ENCODE results near the gene YES1. TPM values are rescaled to one million over a fixed set of nuclear protein-coding genes. Genes with fewer than 3 reads are reported as not detected.

The YES1 gene
- polyA plus RNA-seq, 1 donor (not counting 4 experiments of a cell fraction or from before 2014, with no cell fraction given), result 22.9 TPM

- FAIRE-seq (no peak), DNase-seq (ENCODE audit: low read depth, low spot score) (no peak)
- peak overlapping the region; percentile 56 for H2AFZ ChIP-seq (ENCODE audit: control insufficient read depth, low read length)
- no peaks in the 10 kb centered on the region for H3K9me1 ChIP-seq (ENCODE audit: control insufficient read depth, extremely low read depth, insufficient read depth, low read length)
- no peak overlapping the region for H3K9ac ChIP-seq (ENCODE audit: control insufficient read depth, extremely low read depth, insufficient read depth, low read length)
- H3K4me1 ChIP-seq (ENCODE audit: control insufficient read depth, extremely low read depth, insufficient read depth, low read length), result peaks cover 6% of the 10 kb centered on the region
- no peaks in the 10 kb centered on the region for H3K9me3 ChIP-seq (ENCODE audit: control insufficient read depth, low read depth, low read length)
- no peak overlapping the region for H3K27ac ChIP-seq (ENCODE audit: control insufficient read depth, insufficient read depth, low read length)
- no peaks in the 10 kb centered on the region for H3K36me3 ChIP-seq (ENCODE audit: control insufficient read depth in 2 of 2, extremely low read depth in 1 of 2, insufficient read depth in 2 of 2, low read length in 2 of 2)
- H3K4me2 ChIP-seq (ENCODE audit: control insufficient read depth, extremely low read depth, insufficient read depth, low read depth, low read length), result peak overlapping the region; percentile 58
- H4K20me1 ChIP-seq (ENCODE audit: control insufficient read depth, extremely low read depth, insufficient read depth, low read length), result no peaks in the 10 kb centered on the region
- H3K79me2 ChIP-seq (ENCODE audit: control insufficient read depth, insufficient read depth, low read length), result no peaks in the 10 kb centered on the region
- TF ChIP-seq EZH2 (IDR thresholded peaks at IDR 0.05; ENCODE audit: low read length), result no peak
- peak in 1 of 3 experiments; percentile 42 for TF ChIP-seq CTCF (optimal IDR thresholded peaks at IDR 0.05 in 1 of 3, IDR thresholded peaks at IDR 0.05 in 1 of 3, conservative IDR thresholded peaks at IDR 0.05 in 1 of 3; ENCODE audit: extremely low read depth in 1 of 3, insufficient read depth in 2 of 3, low read length in 3 of 3)
- H3K4me3 ChIP-seq (ENCODE audit: control insufficient read depth in 2 of 3, extremely low read depth in 1 of 3, insufficient read depth in 2 of 3, low read depth in 1 of 3, low read length in 3 of 3), result peak overlapping the region in 1 of 3 experiments; percentile 20
- no peaks in the 10 kb centered on the region for H3K27me3 ChIP-seq (ENCODE audit: control insufficient read depth, extremely low read depth, insufficient read depth, low read length)
- dilution Hi-C loops (cut with MboI; ENCODE audit: extremely low pct_ligation_motif_present, low sequenced_read_pairs), result loop anchor here (5.0 kb wide), 1 partner anchor 85 kb away; no protein-coding TSS in a partner anchor
These were observed 20.1 kb upstream of the YES1 start for GRCh38 chr18:832085-832681.

- no peak overlapping the region for H3K4me2 ChIP-seq (ENCODE audit: control insufficient read depth, extremely low read depth, insufficient read depth, low read depth, low read length)
- TF ChIP-seq CTCF (optimal IDR thresholded peaks at IDR 0.05 in 1 of 3, IDR thresholded peaks at IDR 0.05 in 1 of 3, conservative IDR thresholded peaks at IDR 0.05 in 1 of 3; ENCODE audit: extremely low read depth in 1 of 3, insufficient read depth in 2 of 3, low read length in 3 of 3), result no peak
- no peak for FAIRE-seq
These were observed 18.4 kb upstream of the YES1 start for GRCh38 chr18:830315-830901.

More at GRCh38 chr18:830315-830901, 18.4 kb upstream of the YES1 start:
- no peaks in the 10 kb centered on the region for H3K36me3 ChIP-seq (ENCODE audit: control insufficient read depth in 2 of 2, extremely low read depth in 1 of 2, insufficient read depth in 2 of 2, low read length in 2 of 2)
- no peaks in the 10 kb centered on the region for H4K20me1 ChIP-seq (ENCODE audit: control insufficient read depth, extremely low read depth, insufficient read depth, low read length)
- no peaks in the 10 kb centered on the region for H3K9me3 ChIP-seq (ENCODE audit: control insufficient read depth, low read depth, low read length)
- H2AFZ ChIP-seq (ENCODE audit: control insufficient read depth, low read length), result peak overlapping the region; percentile 70
- no peaks in the 10 kb centered on the region for H3K27me3 ChIP-seq (ENCODE audit: control insufficient read depth, extremely low read depth, insufficient read depth, low read length)
- dilution Hi-C loops (cut with MboI; ENCODE audit: extremely low pct_ligation_motif_present, low sequenced_read_pairs), result loop anchor here (5.0 kb wide), 1 partner anchor 83 kb away; no protein-coding TSS in a partner anchor
- no peak for DNase-seq (ENCODE audit: low read depth, low spot score)
- H3K9me1 ChIP-seq (ENCODE audit: control insufficient read depth, extremely low read depth, insufficient read depth, low read length), result no peaks in the 10 kb centered on the region
- peaks cover 6% of the 10 kb centered on the region for H3K4me1 ChIP-seq (ENCODE audit: control insufficient read depth, extremely low read depth, insufficient read depth, low read length)
- no peak overlapping the region for H3K4me3 ChIP-seq (ENCODE audit: control insufficient read depth in 2 of 3, extremely low read depth in 1 of 3, insufficient read depth in 2 of 3, low read depth in 1 of 3, low read length in 3 of 3)
- no peak overlapping the region for H3K27ac ChIP-seq (ENCODE audit: control insufficient read depth, insufficient read depth, low read length)
- no peaks in the 10 kb centered on the region for H3K79me2 ChIP-seq (ENCODE audit: control insufficient read depth, insufficient read depth, low read length)
- H3K9ac ChIP-seq (ENCODE audit: control insufficient read depth, extremely low read depth, insufficient read depth, low read length), result no peak overlapping the region

All from keratinocyte (primary cell).